Measurements from ENCODE around the gene NAPEPLD.
"Not testable (repeated sequence)": the region's sequence is repeated elsewhere in the genome, so short reads cannot be mapped to it uniquely, and the experiment has no call there.

DNA sequence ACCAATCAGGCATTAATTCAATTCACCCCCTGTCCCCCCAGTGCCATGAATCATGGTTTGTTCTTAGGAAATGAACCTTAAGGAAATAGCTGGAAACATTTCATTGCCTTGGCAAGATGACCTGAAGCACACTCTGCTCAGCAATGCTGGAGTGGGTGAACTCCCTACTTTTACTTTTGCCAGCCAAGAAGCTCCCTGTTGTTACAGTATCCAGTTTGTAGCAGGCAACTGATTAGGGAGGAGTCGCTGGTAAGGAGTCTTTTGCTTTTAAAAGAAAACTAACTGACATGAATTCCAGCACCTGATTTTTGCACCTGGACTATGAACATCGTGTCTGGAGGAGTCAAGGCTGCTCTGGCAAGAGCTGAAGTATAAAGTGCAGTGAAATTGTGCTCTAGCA is 13.7 kb upstream of the NAPEPLD start:
- TF ChIP-seq, protein P1, sequence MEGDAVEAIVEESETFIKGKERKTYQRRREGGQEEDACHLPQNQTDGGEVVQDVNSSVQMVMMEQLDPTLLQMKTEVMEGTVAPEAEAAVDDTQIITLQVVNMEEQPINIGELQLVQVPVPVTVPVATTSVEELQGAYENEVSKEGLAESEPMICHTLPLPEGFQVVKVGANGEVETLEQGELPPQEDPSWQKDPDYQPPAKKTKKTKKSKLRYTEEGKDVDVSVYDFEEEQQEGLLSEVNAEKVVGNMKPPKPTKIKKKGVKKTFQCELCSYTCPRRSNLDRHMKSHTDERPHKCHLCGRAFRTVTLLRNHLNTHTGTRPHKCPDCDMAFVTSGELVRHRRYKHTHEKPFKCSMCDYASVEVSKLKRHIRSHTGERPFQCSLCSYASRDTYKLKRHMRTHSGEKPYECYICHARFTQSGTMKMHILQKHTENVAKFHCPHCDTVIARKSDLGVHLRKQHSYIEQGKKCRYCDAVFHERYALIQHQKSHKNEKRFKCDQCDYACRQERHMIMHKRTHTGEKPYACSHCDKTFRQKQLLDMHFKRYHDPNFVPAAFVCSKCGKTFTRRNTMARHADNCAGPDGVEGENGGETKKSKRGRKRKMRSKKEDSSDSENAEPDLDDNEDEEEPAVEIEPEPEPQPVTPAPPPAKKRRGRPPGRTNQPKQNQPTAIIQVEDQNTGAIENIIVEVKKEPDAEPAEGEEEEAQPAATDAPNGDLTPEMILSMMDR (IDR thresholded peaks at IDR 0.05): not testable (repeated sequence)
- not testable (repeated sequence) for TF ChIP-seq POLR2A (IDR thresholded peaks at IDR 0.05)
- peak in 1 of 3 donors; percentile 7 for TF ChIP-seq POLR2AphosphoS5 (IDR thresholded peaks at IDR 0.05)

All from stomach (tissue), 4 donors.